Ascending aorta (tissue), 2 donors: ENCODE data around the gene HS3ST3B1. TPM values are rescaled to one million over a fixed set of nuclear protein-coding genes. Genes with fewer than 3 reads are reported as not detected.
A peak's percentile ranks its signal among the peaks of the same experiment; 100 is the strongest.

Experiments
- DNase-seq, 2 donors: peaks; one replicate each; pipeline ENCODE4 v3.0.0-alpha.2; 2019; ENCODE audit warnings: low spot score in 2 of 2
- H3K27ac ChIP-seq, 2 donors: fragments of 200-600 bp; sonication (generic); one replicate each; pipeline ENCODE4 v1.5.1; 2016 to 2017; ENCODE audit warnings: mild to moderate bottlenecking in 1 of 2
- H3K27me3 ChIP-seq: fragments of 200-600 bp; sonication (generic); one replicate; pipeline ENCODE4 v1.5.1; 2017
- H3K36me3 ChIP-seq, 2 donors: fragments of 200-600 bp; sonication (generic); one replicate each; pipeline ENCODE4 v1.5.1; 2016
- H3K4me1 ChIP-seq, 2 donors: fragments of 200-600 bp; sonication (generic); one replicate each; pipeline ENCODE4 v1.5.1; 2016 to 2017; ENCODE audit warnings: mild to moderate bottlenecking in 1 of 2
- H3K4me3 ChIP-seq, 2 donors: fragments of 200-600 bp; sonication (generic); one replicate each; pipeline ENCODE4 v1.5.1; 2016 to 2017; ENCODE audit warnings: mild to moderate bottlenecking in 1 of 2
- H3K9me3 ChIP-seq, 2 donors: fragments of 200-600 bp; sonication (generic); one replicate each; pipeline ENCODE4 v1.5.1; 2016
- intact Hi-C: fragments of 100-400 bp; cut with DNase I; formaldehyde crosslinking; loops from one replicate; pipeline ENCODE4 v1.15.1; 2023
- total RNA-seq: library from RNA; depleted of rRNA; stranded (reverse); fragments of >200 nt; gene quantifications from one replicate; pipeline ENCODE4 v1.1.0, GENCODE V29; 2016
- TF ChIP-seq, protein P1 (sequence below), 3 experiments: fragments of 200-600 bp in 2 of 3; fragments of 450-650 bp in 1 of 3; sonication (generic) in 2 of 3; IDR thresholded peaks; one replicate each; pipeline ENCODE4 v1.5.1; 2016 to 2019; ENCODE audit warnings: antibody characterized with exemption in 3 of 3, mild to moderate bottlenecking in 1 of 3, moderate library complexity in 1 of 3

Gene HS3ST3B1
- total RNA-seq, result 14.6 TPM

DNA sequence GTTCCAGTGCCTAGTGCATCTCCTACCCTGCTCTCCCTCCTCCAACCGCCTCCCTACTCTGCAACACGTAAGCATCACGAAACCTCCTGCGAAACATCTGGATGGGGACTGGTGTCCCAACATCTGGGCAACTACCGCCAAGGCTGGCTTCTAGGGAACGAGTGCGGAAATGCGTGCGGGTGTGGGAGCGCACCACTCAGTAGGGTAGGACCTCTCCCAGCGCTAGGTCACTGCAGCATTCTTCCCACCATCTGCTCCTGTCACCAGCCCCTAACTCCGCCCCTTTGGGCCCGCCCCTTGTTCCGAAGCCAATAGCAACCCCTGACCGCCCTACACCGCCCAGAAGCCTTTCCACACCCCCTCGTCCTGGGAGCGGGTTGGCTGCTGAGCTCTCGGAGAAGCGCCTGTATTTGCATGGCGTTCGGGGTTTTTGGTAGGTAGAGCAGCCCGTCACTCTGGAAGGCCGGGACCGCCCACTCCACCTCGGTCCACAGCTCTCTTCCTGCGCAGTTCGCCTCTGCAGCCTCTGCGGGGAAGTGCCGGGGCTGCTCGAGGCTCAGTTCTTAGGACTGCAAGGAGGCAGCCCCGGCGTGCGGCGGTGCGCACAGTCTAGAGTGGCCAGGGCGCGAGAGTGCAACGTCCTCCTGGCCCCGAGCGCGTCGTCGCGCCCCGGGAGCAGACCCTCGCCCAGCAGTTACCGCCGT, at the start of gene HS3ST3B1:
HS3ST3B1 (plus strand) TSS at position 507 of the 704 bp plus-strand sequence. CDS start 438 bp downstream, outside the sequence.
- Histone ChIP-seq H3K27me3 (peaks cover 18% of the 10 kb centered on the region), H3K27ac (peak within 1 kb of the TSS; percentile 51 to 65), H3K36me3 (no peaks in the 10 kb centered on the region), H3K4me1 (peaks cover 14 to 22% of the 10 kb centered on the region in 2 donors), H3K4me3 (peak within 1 kb of the TSS; percentile 80 to 86), H3K9me3 (no peaks in the 10 kb centered on the region)
- DNase-seq, result peak; percentile 95 to 97
- intact Hi-C loops, result loop anchor here (5.0 to 10.0 kb wide), 2 partner anchors 236 to 963 kb away; partner anchors contain the start of gene COX10
- TF ChIP-seq, protein P1, sequence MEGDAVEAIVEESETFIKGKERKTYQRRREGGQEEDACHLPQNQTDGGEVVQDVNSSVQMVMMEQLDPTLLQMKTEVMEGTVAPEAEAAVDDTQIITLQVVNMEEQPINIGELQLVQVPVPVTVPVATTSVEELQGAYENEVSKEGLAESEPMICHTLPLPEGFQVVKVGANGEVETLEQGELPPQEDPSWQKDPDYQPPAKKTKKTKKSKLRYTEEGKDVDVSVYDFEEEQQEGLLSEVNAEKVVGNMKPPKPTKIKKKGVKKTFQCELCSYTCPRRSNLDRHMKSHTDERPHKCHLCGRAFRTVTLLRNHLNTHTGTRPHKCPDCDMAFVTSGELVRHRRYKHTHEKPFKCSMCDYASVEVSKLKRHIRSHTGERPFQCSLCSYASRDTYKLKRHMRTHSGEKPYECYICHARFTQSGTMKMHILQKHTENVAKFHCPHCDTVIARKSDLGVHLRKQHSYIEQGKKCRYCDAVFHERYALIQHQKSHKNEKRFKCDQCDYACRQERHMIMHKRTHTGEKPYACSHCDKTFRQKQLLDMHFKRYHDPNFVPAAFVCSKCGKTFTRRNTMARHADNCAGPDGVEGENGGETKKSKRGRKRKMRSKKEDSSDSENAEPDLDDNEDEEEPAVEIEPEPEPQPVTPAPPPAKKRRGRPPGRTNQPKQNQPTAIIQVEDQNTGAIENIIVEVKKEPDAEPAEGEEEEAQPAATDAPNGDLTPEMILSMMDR (IDR thresholded peaks at IDR 0.05), result no peak

DNA sequence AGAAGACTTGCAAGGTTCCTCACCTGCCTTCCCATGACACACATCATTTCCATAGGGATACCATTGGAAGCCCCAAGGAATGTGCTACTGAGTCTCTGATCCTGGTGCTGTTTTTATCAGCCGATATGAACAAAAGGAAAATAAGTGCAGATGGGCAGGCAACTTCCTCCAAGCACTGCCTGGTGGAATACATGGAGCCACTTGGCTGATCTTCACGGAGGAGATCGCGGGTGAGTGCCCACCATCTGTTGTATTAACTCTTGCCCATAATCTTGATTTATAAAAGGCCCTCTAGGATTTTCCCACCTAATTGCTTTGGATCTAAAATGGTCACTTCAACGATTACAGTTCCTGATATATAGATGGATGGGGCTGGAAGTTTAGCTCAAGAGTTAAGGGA, 39.5 kb upstream of the HS3ST3B1 start:
- H3K4me1 ChIP-seq, result no peaks in the 10 kb centered on the region
- H3K27me3 ChIP-seq, result no peaks in the 10 kb centered on the region
- TF ChIP-seq, protein P1 (IDR thresholded peaks at IDR 0.05), result no peak
- H3K36me3 ChIP-seq, result no peaks in the 10 kb centered on the region
- H3K4me3 ChIP-seq, result no peak overlapping the region
- DNase-seq, result no peak
- no peak overlapping the region for H3K27ac ChIP-seq
- H3K9me3 ChIP-seq, result no peaks in the 10 kb centered on the region
- intact Hi-C loops, result no loop called here

DNA sequence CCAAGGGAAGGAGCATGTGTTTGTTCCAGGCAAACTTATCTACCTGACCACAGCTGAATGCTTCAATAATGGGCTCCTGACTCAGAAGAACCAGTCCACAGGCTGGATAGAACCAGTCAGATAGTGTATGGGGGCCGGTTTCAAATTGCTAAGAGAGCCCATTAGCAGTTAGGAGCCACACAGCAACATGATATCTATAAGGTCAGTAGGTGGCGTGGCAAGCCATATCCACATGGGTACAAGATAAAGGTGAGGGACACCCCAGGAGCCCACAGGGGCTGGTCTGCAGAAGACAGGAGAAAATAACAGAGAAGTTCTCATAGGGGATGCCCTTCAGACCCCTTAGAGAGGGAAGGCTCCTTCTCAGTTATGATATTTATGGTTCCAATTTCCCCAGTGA, 32.6 kb upstream of the HS3ST3B1 start:
- TF ChIP-seq, protein P1 (IDR thresholded peaks at IDR 0.05), result no peak
- Histone ChIP-seq H3K27me3 (no peaks in the 10 kb centered on the region), H3K4me3 (no peak overlapping the region), H3K9me3 (peaks cover 0 to 3% of the 10 kb centered on the region in 2 donors), H3K4me1 (no peaks in the 10 kb centered on the region), H3K36me3 (no peaks in the 10 kb centered on the region), H3K27ac (no peak overlapping the region)
- intact Hi-C loops, result no loop called here
- DNase-seq, result no peak

DNA sequence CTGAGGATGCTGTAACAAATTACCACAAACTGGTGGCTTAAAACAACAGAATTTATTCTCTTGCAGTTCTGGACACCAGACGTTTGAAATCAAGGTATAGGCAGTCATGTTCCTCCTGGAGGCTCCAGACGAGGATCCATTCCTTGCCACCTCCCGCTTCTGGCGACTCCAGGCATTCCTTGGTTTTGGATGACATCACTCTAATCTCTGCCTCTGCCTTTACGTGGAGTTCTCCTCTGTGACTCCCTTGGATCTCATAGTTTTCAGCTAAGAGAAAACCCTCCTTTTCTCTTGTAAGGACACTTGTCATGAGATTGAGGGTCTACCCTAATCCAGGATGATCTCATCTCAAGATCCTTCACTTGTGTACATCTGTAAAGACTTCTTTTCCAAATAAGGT, 31.4 kb upstream of the HS3ST3B1 start:
- Histone ChIP-seq H3K27ac (no peak overlapping the region), H3K4me3 (no peak overlapping the region), H3K27me3 (no peaks in the 10 kb centered on the region), H3K36me3 (no peaks in the 10 kb centered on the region), H3K4me1 (no peaks in the 10 kb centered on the region), H3K9me3 (peaks cover 0 to 3% of the 10 kb centered on the region in 2 donors)
- no peak for DNase-seq
- intact Hi-C loops, result no loop called here
- TF ChIP-seq, protein P1 (IDR thresholded peaks at IDR 0.05), result no peak

DNA sequence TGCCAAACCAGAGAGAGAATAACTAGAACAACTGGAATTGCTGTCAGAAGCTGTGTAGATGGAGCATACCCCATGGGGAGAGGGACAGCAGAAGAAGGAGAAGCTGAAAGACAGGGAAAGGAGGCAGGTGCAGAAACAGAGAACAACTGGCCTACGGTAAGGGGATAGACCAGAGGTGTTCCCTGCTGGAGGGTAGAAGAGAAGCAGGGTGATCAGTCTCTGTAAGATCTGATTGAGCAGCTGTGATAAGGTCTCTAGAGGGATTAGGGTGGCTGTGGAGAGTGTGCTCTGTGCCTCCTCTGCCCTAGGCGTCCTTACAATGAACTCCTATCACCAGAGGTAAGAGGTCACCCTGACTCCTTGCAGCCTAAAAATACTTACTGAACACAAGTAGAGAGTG, 30.4 kb upstream of the HS3ST3B1 start:
- no peaks in the 10 kb centered on the region for H3K27me3 ChIP-seq
- H3K36me3 ChIP-seq, result no peaks in the 10 kb centered on the region
- TF ChIP-seq, protein P1 (IDR thresholded peaks at IDR 0.05), result no peak
- H3K27ac ChIP-seq, result no peak overlapping the region
- no peak overlapping the region for H3K4me3 ChIP-seq
- no peak for DNase-seq
- intact Hi-C loops, result no loop called here
- no peaks in the 10 kb centered on the region for H3K4me1 ChIP-seq
- H3K9me3 ChIP-seq, result peaks cover 0 to 3% of the 10 kb centered on the region in 2 donors
